DOHH2 (cell line): ENCODE results near the gene SERINC5.

Experiments used
- CTCF ChIP-seq: fragments of 200-600 bp; sonication (generic); IDR thresholded peaks from one replicate; pipeline ENCODE4 v1.5.1; 2014; ENCODE audit warnings: antibody characterized with exemption, mild to moderate bottlenecking, low read depth, low read length; ENCODE audit not compliant: poor library complexity, severe bottlenecking
- EZH2phosphoT487 ChIP-seq: fragments of 200-600 bp; sonication (generic); IDR thresholded peaks from 2 replicates; pipeline ENCODE4 v1.6.1; 2017; ENCODE audit warnings: borderline replicate concordance, mild to moderate bottlenecking, antibody characterized with exemption, low read length, moderate library complexity, mixed read lengths

- TF ChIP-seq CTCF, result no peak
- no peak for TF ChIP-seq EZH2phosphoT487
These were observed 162.1 kb downstream of the SERINC5 start for GRCh38 chr5:80093796-80094195.
